Raji (cell line): ENCODE measurements around the gene KLK4.

Experiments used
- POLR2A ChIP-seq: IDR thresholded peaks from 2 replicates; pipeline ENCODE4 v1.6.1; 2011; ENCODE audit warnings: low read depth, low read length, control low read depth; ENCODE audit not compliant: insufficient read depth

The KLK4 gene

DNA sequence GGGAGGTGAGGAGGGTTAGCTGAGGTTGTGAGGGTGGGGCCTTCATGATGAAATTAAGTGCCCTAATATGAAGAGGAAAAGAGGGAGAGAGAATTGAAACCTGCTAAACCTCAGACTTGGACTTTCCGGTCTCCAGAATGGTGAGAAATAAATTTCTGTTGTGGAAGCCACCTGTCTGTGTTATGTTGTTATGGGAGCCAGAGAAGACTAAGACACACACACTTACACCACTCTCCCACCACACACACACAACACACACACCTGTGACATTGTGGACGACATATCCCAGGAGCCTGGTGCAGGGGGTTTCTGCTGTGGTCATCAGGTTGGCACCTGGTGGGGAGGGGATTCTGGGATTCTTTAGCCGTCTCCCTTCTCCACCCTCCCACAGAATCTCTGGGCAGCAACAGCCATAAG is 14.0 kb downstream of the KLK4 start:
- TF ChIP-seq POLR2A = no peak

GRCh38 chr19:50896591-50897190 is 14.5 kb downstream of the KLK4 start:
- no peak for TF ChIP-seq POLR2A

- TF ChIP-seq POLR2A = no peak
These were observed 16.5 kb downstream of the KLK4 start for GRCh38 chr19:50894478-50895356.

DNA sequence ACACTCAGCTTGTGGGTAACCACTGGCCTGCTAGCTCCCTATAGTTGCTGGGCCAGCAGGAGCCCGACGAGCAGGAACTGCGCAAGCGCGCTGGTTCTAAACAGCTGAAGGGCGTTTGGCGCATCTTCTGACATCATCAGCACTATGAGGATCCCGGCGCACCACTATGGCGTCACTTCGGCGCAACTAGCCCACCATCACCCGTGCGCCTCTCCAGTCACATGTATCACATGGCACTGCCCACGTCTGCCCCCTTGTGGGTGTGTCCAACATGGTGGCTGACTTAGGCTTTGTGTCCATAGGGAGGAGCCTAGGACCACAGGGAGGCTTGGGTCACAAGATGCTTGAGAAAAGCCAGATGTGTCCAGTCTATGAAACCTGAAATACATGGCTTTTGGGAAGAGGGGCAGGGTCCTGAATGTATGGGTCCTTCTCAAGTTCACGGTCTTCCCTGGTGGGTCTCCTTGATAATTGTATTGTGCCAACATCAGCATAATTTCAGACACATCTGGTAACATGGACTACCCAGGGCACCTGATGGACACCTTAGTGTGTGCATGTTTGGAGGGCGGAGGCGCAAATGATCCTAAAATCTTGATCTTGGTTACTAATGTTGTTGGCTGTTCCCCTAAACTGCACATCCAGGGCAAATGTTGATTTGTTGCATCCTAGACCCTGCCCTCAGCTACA is 18.0 kb downstream of the KLK4 start:
- no peak for TF ChIP-seq POLR2A

DNA sequence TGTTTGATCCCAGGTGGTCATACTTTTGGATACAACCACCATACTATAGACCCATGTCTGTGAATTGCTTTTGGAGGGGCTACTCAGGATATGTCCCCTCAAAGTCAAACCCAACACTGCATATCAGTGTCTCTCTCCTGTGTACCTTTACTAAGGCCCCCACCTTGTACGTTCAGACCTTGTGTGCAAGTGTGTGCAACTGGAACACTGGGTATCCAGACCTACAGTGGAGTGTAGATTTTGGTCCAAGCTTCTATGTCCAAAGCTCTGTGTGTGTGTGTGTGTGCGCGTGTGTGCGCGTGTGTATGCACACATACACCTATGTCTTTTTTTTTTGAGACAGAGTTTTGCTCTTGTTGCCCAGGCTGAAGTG is 20.0 kb downstream of the KLK4 start:
- TF ChIP-seq POLR2A = no peak

GRCh38 chr19:50890422-50891252 is 20.6 kb downstream of the KLK4 start:
- no peak for TF ChIP-seq POLR2A

GRCh38 chr19:50889638-50890037 is 21.6 kb downstream of the KLK4 start:
- no peak for TF ChIP-seq POLR2A

DNA sequence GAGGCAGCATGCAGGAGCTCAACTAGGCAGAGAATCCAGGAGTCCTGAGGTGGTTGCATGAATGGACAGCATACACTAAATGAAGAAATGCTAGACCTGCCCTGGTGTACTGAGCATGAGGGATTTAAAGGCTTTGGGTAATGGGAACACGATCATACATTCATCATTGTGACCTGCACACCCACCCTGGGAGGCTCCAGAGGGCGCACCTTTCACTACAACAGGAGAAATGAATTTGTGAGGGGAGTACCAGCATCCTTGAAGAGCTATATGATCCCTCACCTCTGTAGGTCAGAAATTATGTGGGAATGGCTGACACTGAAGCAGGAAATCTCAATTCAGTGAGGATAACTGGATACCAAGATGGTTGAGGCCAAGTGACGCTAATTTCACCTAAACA is 29.0 kb downstream of the KLK4 start:
- no peak for TF ChIP-seq POLR2A

DNA sequence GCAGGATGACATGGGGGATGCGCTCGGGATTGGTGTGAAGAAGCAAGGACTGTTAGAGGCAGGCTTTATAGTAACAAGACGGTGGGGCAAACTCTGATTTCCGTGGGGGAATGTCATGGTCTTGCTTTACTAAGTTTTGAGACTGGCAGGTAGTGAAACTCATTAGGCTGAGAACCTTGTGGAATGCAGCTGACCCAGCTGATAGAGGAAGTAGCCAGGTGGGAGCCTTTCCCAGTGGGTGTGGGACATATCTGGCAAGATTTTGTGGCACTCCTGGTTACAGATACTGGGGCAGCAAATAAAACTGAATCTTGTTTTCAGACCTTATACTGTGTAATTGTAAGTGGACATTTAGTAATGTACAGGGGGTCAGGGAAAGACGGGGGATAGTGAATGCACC is 31.0 kb downstream of the KLK4 start:
- no peak for TF ChIP-seq POLR2A

DNA sequence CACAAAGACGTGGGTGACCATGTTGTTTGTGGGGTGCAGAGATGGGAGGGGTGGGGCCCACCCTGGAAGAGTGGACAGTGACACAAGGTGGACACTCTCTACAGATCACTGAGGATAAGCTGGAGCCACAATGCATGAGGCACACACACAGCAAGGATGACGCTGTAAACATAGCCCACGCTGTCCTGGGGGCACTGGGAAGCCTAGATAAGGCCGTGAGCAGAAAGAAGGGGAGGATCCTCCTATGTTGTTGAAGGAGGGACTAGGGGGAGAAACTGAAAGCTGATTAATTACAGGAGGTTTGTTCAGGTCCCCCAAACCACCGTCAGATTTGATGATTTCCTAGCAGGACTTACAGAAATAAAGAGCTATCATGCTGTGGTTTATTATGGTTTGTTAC is 32.3 kb downstream of the KLK4 start:
- TF ChIP-seq POLR2A = no peak

DNA sequence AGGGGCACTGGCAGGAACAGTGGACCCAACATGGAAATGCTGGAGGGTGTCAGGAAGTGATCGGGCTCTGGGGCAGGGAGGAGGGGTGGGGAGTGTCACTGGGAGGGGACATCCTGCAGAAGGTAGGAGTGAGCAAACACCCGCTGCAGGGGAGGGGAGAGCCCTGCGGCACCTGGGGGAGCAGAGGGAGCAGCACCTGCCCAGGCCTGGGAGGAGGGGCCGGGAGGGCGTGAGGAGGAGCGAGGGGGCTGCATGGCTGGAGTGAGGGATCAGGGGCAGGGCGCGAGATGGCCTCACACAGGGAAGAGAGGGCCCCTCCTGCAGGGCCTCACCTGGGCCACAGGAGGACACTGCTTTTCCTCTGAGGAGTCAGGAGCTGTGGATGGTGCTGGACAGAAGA is 33.9 kb downstream of the KLK4 start:
- no peak for TF ChIP-seq POLR2A

- TF ChIP-seq POLR2A = no peak
These were observed 34.7 kb downstream of the KLK4 start for GRCh38 chr19:50876456-50876855.

DNA sequence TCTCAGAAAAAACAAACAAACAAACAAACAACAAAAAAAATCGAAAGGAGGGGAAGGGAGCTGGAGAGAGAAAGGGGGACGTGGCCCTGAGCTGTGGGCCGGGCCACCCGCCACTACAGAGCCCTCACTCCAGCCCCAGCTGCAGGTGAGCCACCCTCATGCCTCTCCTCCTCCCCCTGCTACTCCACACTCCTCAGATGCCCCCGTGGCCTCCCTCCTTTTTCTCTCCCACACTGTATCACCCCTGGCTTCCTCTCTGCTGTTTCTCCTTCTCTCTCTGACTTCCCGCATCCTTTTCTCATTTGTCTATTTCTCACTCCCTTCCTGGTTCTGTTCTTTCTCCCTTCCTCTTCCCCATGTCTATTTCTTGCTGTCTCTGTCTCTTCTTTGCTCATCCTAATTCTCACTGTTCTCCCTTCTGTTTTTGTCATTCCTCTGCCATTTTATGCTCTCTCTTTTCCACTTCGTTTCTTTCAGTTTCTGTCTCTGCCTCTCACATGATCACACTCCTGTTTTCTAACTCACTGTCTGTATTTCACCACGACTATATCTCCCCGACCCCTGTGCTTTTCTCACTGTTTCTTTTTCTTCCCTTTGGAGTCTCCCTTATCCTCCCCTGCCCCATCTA is 35.3 kb downstream of the KLK4 start:
- no peak for TF ChIP-seq POLR2A

GRCh38 chr19:50874211-50874610 is 37.0 kb downstream of the KLK4 start:
- TF ChIP-seq POLR2A = no peak

GRCh38 chr19:50873056-50873455 is 38.1 kb downstream of the KLK4 start, which contains the start of gene KLK2:
TSS of gene KLK2 (plus strand) at chr19:50873439. CDS start at chr19:50873474, 35 bp downstream.
- TF ChIP-seq POLR2A = no peak
